Vagina (tissue), 2 donors: ENCODE measurements around the gene EDAR. TPM values are rescaled to one million over a fixed set of nuclear protein-coding genes. Genes with fewer than 3 reads are reported as not detected.

Experiments used
- DNase-seq, 2 donors: peaks; one replicate each; pipeline ENCODE4 v3.0.0-alpha.2; 2017; ENCODE audit errors: extremely low spot score in 2 of 2
- H3K27ac ChIP-seq: fragments of 200-600 bp; sonication (generic); one replicate; pipeline ENCODE4 v1.5.1; 2019
- H3K27me3 ChIP-seq: fragments of 200-600 bp; sonication (generic); one replicate; pipeline ENCODE4 v1.5.1; 2019
- H3K36me3 ChIP-seq, 2 donors: fragments of 200-600 bp; sonication (generic); one replicate each; pipeline ENCODE4 v1.5.1; 2017 to 2019
- H3K4me1 ChIP-seq: fragments of 200-600 bp; sonication (generic); one replicate; pipeline ENCODE4 v1.5.1; 2019
- H3K4me3 ChIP-seq, 2 donors: fragments of 200-600 bp; sonication (generic); 1 replicate in 1 of 2; 2 replicates in 1 of 2; pipeline ENCODE4 v1.5.1; 2016 to 2019
- H3K9me3 ChIP-seq: fragments of 200-600 bp; sonication (generic); one replicate; pipeline ENCODE4 v1.5.1; 2019
- CTCF ChIP-seq, 3 experiments: fragments of 450-650 bp in 2 of 3; fragments of 200-600 bp in 1 of 3; sonication (generic) in 1 of 3; IDR thresholded peaks; one replicate each; pipeline ENCODE4 v1.5.1; 2017 to 2019; ENCODE audit warnings: antibody characterized with exemption in 3 of 3, mild to moderate bottlenecking in 2 of 3, moderate library complexity in 2 of 3
- POLR2A ChIP-seq, 2 donors: fragments of 450-650 bp; IDR thresholded peaks; one replicate each; pipeline ENCODE4 v1.6.1; 2017; ENCODE audit warnings: antibody characterized with exemption in 2 of 2, mild to moderate bottlenecking in 2 of 2, moderate library complexity in 2 of 2
- POLR2AphosphoS5 ChIP-seq, 2 donors: sonication (generic); formaldehyde crosslinking; IDR thresholded peaks; one replicate each; pipeline ENCODE4 v1.9.0; 2017; ENCODE audit warnings: antibody characterized with exemption in 2 of 2, mild to moderate bottlenecking in 2 of 2, low read depth in 1 of 2; ENCODE audit not compliant: insufficient read depth in 1 of 2
- intact Hi-C: fragments of 100-400 bp; cut with DNase I; formaldehyde crosslinking; loops from one replicate; pipeline ENCODE4 v1.15.1; 2023
- total RNA-seq: library from RNA; depleted of rRNA; stranded (reverse); fragments of >200 nt; gene quantifications from one replicate; pipeline ENCODE4 v1.2.3, GENCODE V29; 2016

EDAR gene
- total RNA-seq, 1 donor from 2014 or later = 0.74 TPM

GRCh38 chr2:108858894-108859293 lies 130.1 kb downstream of the EDAR start:
- intact Hi-C loops = no loop called here
- no peak overlapping the region for H3K27ac ChIP-seq
- DNase-seq = no peak

GRCh38 chr2:108855194-108855593 lies 133.8 kb downstream of the EDAR start:
- Histone ChIP-seq H3K4me1 (no peaks in the 10 kb centered on the region), H3K27me3 (no peaks in the 10 kb centered on the region), H3K36me3 (no peaks in the 10 kb centered on the region), H3K9me3 (no peaks in the 10 kb centered on the region), H3K27ac (no peak overlapping the region), H3K4me3 (no peak overlapping the region)
- no peak for DNase-seq
- no peak for TF ChIP-seq POLR2A (IDR thresholded peaks at IDR 0.05)
- TF ChIP-seq CTCF (IDR thresholded peaks at IDR 0.05) = no peak
- TF ChIP-seq POLR2AphosphoS5 (IDR thresholded peaks at IDR 0.05; ENCODE audit: insufficient read depth in 1 of 2, low read depth in 1 of 2) = no peak
- intact Hi-C loops = no loop called here

More at GRCh38 chr2:108858894-108859293, 130.1 kb downstream of the EDAR start:
- Histone ChIP-seq H3K27me3 (no peaks in the 10 kb centered on the region), H3K4me3 (no peak overlapping the region), H3K4me1 (no peaks in the 10 kb centered on the region), H3K36me3 (no peaks in the 10 kb centered on the region), H3K9me3 (no peaks in the 10 kb centered on the region)
- TF ChIP-seq CTCF (IDR thresholded peaks at IDR 0.05) (no peak), POLR2A (IDR thresholded peaks at IDR 0.05) (no peak), POLR2AphosphoS5 (IDR thresholded peaks at IDR 0.05; ENCODE audit: insufficient read depth in 1 of 2, low read depth in 1 of 2) (no peak)

- no peak overlapping the region for H3K27ac ChIP-seq
- no peaks in the 10 kb centered on the region for H3K4me1 ChIP-seq
- H3K4me3 ChIP-seq = no peak overlapping the region
- no peaks in the 10 kb centered on the region for H3K27me3 ChIP-seq
- H3K36me3 ChIP-seq = no peaks in the 10 kb centered on the region
- TF ChIP-seq POLR2AphosphoS5 (IDR thresholded peaks at IDR 0.05; ENCODE audit: insufficient read depth in 1 of 2, low read depth in 1 of 2) (no peak), POLR2A (IDR thresholded peaks at IDR 0.05) (no peak), CTCF (IDR thresholded peaks at IDR 0.05) (no peak)
- no peak for DNase-seq
- intact Hi-C loops = no loop called here
- H3K9me3 ChIP-seq = no peaks in the 10 kb centered on the region
These were observed 134.5 kb downstream of the EDAR start for GRCh38 chr2:108854484-108854883.

- Histone ChIP-seq H3K27ac (no peak overlapping the region), H3K4me1 (no peaks in the 10 kb centered on the region), H3K4me3 (no peak overlapping the region), H3K36me3 (no peaks in the 10 kb centered on the region), H3K9me3 (no peaks in the 10 kb centered on the region), H3K27me3 (no peaks in the 10 kb centered on the region)
- TF ChIP-seq POLR2AphosphoS5 (IDR thresholded peaks at IDR 0.05; ENCODE audit: insufficient read depth in 1 of 2, low read depth in 1 of 2) (no peak), CTCF (IDR thresholded peaks at IDR 0.05) (no peak), POLR2A (IDR thresholded peaks at IDR 0.05) (no peak)
- DNase-seq = no peak
- intact Hi-C loops = no loop called here
These were observed 135.6 kb downstream of the EDAR start for GRCh38 chr2:108853421-108853820.

- Histone ChIP-seq H3K27ac (no peak overlapping the region), H3K4me3 (no peak overlapping the region), H3K9me3 (no peaks in the 10 kb centered on the region), H3K36me3 (no peaks in the 10 kb centered on the region), H3K27me3 (no peaks in the 10 kb centered on the region), H3K4me1 (no peaks in the 10 kb centered on the region)
- no peak for TF ChIP-seq POLR2A (IDR thresholded peaks at IDR 0.05)
- no peak for TF ChIP-seq POLR2AphosphoS5 (IDR thresholded peaks at IDR 0.05; ENCODE audit: insufficient read depth in 1 of 2, low read depth in 1 of 2)
- TF ChIP-seq CTCF (IDR thresholded peaks at IDR 0.05) = no peak
- no peak for DNase-seq
- intact Hi-C loops = no loop called here
These were observed 136.6 kb downstream of the EDAR start for GRCh38 chr2:108852375-108852774.
